Measurements from ENCODE around the gene PADI4. TPM values are rescaled to one million over a fixed set of nuclear protein-coding genes. Genes with fewer than 3 reads are reported as not detected.

Gene PADI4, protein sequence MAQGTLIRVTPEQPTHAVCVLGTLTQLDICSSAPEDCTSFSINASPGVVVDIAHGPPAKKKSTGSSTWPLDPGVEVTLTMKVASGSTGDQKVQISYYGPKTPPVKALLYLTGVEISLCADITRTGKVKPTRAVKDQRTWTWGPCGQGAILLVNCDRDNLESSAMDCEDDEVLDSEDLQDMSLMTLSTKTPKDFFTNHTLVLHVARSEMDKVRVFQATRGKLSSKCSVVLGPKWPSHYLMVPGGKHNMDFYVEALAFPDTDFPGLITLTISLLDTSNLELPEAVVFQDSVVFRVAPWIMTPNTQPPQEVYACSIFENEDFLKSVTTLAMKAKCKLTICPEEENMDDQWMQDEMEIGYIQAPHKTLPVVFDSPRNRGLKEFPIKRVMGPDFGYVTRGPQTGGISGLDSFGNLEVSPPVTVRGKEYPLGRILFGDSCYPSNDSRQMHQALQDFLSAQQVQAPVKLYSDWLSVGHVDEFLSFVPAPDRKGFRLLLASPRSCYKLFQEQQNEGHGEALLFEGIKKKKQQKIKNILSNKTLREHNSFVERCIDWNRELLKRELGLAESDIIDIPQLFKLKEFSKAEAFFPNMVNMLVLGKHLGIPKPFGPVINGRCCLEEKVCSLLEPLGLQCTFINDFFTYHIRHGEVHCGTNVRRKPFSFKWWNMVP
- not detected in 2 replicates for total RNA-seq

DNA sequence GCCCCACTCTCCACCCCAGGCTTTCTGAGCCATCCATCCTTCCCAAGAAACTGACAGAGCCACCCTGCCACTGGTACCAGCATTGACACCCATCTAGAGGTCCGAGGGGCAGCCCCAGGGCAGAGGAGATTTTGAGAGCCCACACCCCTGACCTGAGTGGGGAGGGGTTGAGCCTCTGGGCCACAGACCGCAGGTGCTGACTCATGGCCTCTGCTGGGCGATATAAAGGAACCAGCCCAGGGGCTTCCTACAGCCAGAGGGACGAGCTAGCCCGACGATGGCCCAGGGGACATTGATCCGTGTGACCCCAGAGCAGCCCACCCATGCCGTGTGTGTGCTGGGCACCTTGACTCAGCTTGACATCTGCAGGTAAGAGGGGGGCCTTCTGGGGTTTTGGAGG lies at the start of gene PADI4:
TSS of gene PADI4 (plus strand) at position 252 of the 400 bp plus-strand sequence. CDS start at position 278, 26 bp downstream.
- TF ChIP-seq, protein P1, sequence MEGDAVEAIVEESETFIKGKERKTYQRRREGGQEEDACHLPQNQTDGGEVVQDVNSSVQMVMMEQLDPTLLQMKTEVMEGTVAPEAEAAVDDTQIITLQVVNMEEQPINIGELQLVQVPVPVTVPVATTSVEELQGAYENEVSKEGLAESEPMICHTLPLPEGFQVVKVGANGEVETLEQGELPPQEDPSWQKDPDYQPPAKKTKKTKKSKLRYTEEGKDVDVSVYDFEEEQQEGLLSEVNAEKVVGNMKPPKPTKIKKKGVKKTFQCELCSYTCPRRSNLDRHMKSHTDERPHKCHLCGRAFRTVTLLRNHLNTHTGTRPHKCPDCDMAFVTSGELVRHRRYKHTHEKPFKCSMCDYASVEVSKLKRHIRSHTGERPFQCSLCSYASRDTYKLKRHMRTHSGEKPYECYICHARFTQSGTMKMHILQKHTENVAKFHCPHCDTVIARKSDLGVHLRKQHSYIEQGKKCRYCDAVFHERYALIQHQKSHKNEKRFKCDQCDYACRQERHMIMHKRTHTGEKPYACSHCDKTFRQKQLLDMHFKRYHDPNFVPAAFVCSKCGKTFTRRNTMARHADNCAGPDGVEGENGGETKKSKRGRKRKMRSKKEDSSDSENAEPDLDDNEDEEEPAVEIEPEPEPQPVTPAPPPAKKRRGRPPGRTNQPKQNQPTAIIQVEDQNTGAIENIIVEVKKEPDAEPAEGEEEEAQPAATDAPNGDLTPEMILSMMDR (IDR thresholded peaks at IDR 0.05; ENCODE audit: extremely low read depth, low read depth, low read length), result no peak
- peak; percentile 5 for DNase-seq (ENCODE audit: insufficient read length, low spot score, missing footprints)
- Histone ChIP-seq H3K27ac (ENCODE audit: low read depth, low read length) (no peak within 1 kb of the TSS), H3K4me2 (ENCODE audit: insufficient read depth, low read length) (no peak within 1 kb of the TSS), H3K27me3 (ENCODE audit: insufficient read depth, low read length) (peaks cover 31% of the 10 kb centered on the region), H3K79me2 (ENCODE audit: insufficient read depth, low read length) (no peaks in the 10 kb centered on the region), H3K36me3 (ENCODE audit: insufficient read depth, low read length) (no peaks in the 10 kb centered on the region), H4K20me1 (ENCODE audit: insufficient read depth, low read length) (no peaks in the 10 kb centered on the region), H3K9me3 (ENCODE audit: low read depth, low read length) (no peaks in the 10 kb centered on the region), H3K4me3 (ENCODE audit: insufficient read depth, low read length) (no peak within 1 kb of the TSS), H3K4me1 (ENCODE audit: insufficient read depth, low read length) (no peaks in the 10 kb centered on the region), H2AFZ (ENCODE audit: low read length) (no peak within 1 kb of the TSS)

DNA sequence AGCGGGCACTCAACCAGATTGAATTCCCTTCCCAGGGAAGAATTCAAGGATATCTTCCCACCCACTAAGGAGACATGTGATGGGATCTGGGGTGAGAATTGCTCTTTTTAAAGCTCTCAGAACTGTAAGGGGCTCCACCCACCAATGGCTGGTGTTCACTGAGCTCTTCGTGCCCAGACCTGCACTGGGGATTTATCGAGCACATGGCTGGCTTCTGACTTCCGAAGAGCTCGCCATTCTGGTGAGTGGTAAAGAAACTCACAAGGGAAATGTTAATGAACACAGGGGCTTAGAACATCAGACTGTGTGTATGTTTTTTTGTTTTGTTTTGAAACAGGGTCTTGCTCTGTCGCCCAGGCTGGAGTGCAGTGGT lies 49.3 kb upstream of the PADI4 start:
- Histone ChIP-seq H3K79me2 (ENCODE audit: insufficient read depth, low read length) (no peaks in the 10 kb centered on the region), H3K4me1 (ENCODE audit: insufficient read depth, low read length) (peaks cover 8% of the 10 kb centered on the region), H3K27me3 (ENCODE audit: insufficient read depth, low read length) (peaks cover 23% of the 10 kb centered on the region), H3K27ac (ENCODE audit: low read depth, low read length) (no peak overlapping the region), H3K9me3 (ENCODE audit: low read depth, low read length) (no peaks in the 10 kb centered on the region), H4K20me1 (ENCODE audit: insufficient read depth, low read length) (no peaks in the 10 kb centered on the region), H3K4me2 (ENCODE audit: insufficient read depth, low read length) (no peak overlapping the region), H3K36me3 (ENCODE audit: insufficient read depth, low read length) (no peaks in the 10 kb centered on the region), H2AFZ (ENCODE audit: low read length) (no peak overlapping the region), H3K4me3 (ENCODE audit: insufficient read depth, low read length) (no peak overlapping the region)
- peak; percentile 13 for DNase-seq (ENCODE audit: insufficient read length, low spot score, missing footprints)
- TF ChIP-seq, protein P1 (IDR thresholded peaks at IDR 0.05; ENCODE audit: extremely low read depth, low read depth, low read length), result no peak

DNA sequence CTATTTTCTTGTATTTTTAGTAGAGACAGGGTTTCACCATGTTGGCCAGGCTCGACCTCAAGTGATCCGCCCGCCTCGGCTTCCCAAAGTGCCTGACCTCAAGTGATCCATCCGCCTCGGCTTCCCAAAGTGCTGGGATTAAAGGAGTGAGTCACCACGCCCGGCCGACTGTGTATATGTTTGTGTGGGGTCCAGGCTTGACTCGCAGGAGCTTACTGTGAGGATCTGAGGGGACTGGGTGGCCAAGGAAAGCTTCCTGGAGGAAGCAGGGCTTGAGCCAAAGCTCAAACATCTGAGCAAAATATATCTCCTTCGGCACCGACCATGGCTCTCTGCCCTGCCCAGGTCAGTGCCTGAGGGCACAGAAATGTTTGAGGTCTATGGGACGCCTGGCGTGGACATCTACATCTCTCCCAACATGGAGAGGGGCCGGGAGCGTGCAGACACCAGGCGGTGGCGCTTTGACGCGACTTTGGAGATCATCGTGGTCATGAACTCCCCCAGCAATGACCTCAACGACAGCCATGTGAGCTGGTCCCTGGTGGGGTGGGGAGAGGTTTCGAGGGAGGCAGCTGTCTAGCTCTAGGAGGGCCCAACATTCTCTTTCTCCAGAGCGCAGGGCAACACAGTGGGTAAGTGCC lies 48.6 kb upstream of the PADI4 start:
- Histone ChIP-seq H3K4me2 (ENCODE audit: insufficient read depth, low read length) (no peak overlapping the region), H3K4me3 (ENCODE audit: insufficient read depth, low read length) (no peak overlapping the region), H3K4me1 (ENCODE audit: insufficient read depth, low read length) (peaks cover 8% of the 10 kb centered on the region), H4K20me1 (ENCODE audit: insufficient read depth, low read length) (no peaks in the 10 kb centered on the region), H3K9me3 (ENCODE audit: low read depth, low read length) (no peaks in the 10 kb centered on the region), H2AFZ (ENCODE audit: low read length) (peak overlapping the region; percentile 15), H3K79me2 (ENCODE audit: insufficient read depth, low read length) (no peaks in the 10 kb centered on the region), H3K27ac (ENCODE audit: low read depth, low read length) (no peak overlapping the region), H3K27me3 (ENCODE audit: insufficient read depth, low read length) (peaks cover 25% of the 10 kb centered on the region), H3K36me3 (ENCODE audit: insufficient read depth, low read length) (no peaks in the 10 kb centered on the region)
- DNase-seq (ENCODE audit: insufficient read length, low spot score, missing footprints), result peak; percentile 89
- TF ChIP-seq, protein P1 (IDR thresholded peaks at IDR 0.05; ENCODE audit: extremely low read depth, low read depth, low read length), result no peak

DNA sequence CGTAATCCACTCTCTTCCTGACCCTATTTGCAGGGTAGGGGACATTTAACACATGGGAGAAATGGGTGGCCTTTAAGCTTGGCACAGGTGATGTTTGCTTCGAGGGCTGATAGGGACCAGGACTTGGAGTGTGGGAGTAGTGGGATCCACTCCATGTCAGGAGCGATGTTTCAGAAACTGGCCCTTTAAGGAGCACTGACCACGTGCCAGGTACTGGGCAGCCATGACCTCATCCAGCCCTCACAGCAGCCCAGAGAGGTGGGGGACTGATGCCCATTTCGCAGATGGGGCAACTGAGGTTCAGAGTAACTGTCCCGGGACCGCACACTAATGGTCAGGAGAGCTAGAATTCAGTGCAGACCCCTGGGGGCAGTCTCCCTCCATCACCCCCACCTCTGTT lies 47.7 kb upstream of the PADI4 start:
- no peak overlapping the region for H3K27ac ChIP-seq (ENCODE audit: low read depth, low read length)
- H3K4me1 ChIP-seq (ENCODE audit: insufficient read depth, low read length), result peaks cover 8% of the 10 kb centered on the region
- H3K36me3 ChIP-seq (ENCODE audit: insufficient read depth, low read length), result no peaks in the 10 kb centered on the region
- peak; percentile 76 for DNase-seq (ENCODE audit: insufficient read length, low spot score, missing footprints)
- no peak overlapping the region for H2AFZ ChIP-seq (ENCODE audit: low read length)
- no peak overlapping the region for H3K4me3 ChIP-seq (ENCODE audit: insufficient read depth, low read length)
- H3K9me3 ChIP-seq (ENCODE audit: low read depth, low read length), result no peaks in the 10 kb centered on the region
- no peaks in the 10 kb centered on the region for H4K20me1 ChIP-seq (ENCODE audit: insufficient read depth, low read length)
- H3K27me3 ChIP-seq (ENCODE audit: insufficient read depth, low read length), result peaks cover 25% of the 10 kb centered on the region
- H3K4me2 ChIP-seq (ENCODE audit: insufficient read depth, low read length), result no peak overlapping the region
- no peaks in the 10 kb centered on the region for H3K79me2 ChIP-seq (ENCODE audit: insufficient read depth, low read length)
- TF ChIP-seq, protein P1 (IDR thresholded peaks at IDR 0.05; ENCODE audit: extremely low read depth, low read depth, low read length), result no peak

Measured in osteoblast (primary cell).